HG03457 (cell line): ENCODE results near the gene DAPP1.
A peak's percentile ranks its signal among the peaks of the same experiment; 100 is the strongest.
"Not testable (repeated sequence)": the region's sequence is repeated elsewhere in the genome, so short reads cannot be mapped to it uniquely, and the experiment has no call there.

Experiments used
- ATAC-seq: cut with Tn5 transposase; IDR thresholded peaks from one replicate; pipeline ENCODE4 v1.9.1; 2021; ENCODE audit warnings: moderate number of reproducible peaks; ENCODE audit not compliant: unreplicated experiment

Gene DAPP1

GRCh38 chr4:99816545-99817308, at the start of gene DAPP1:
Gene DAPP1 (plus strand): TSS chr4:99816827. CDS start chr4:99816914, 87 bp downstream.
- peak; percentile 95 for ATAC-seq

GRCh38 chr4:99770842-99771241, 45.8 kb upstream of the DAPP1 start:
- ATAC-seq = not testable (repeated sequence)

GRCh38 chr4:99783940-99784339, 32.7 kb upstream of the DAPP1 start:
- no peak for ATAC-seq

GRCh38 chr4:99784842-99785241, 31.8 kb upstream of the DAPP1 start:
- ATAC-seq = no peak

GRCh38 chr4:99790796-99791617, 25.6 kb upstream of the DAPP1 start:
- ATAC-seq = no peak

- no peak for ATAC-seq
These were observed 16.2 kb upstream of the DAPP1 start for GRCh38 chr4:99800332-99801004.

DNA sequence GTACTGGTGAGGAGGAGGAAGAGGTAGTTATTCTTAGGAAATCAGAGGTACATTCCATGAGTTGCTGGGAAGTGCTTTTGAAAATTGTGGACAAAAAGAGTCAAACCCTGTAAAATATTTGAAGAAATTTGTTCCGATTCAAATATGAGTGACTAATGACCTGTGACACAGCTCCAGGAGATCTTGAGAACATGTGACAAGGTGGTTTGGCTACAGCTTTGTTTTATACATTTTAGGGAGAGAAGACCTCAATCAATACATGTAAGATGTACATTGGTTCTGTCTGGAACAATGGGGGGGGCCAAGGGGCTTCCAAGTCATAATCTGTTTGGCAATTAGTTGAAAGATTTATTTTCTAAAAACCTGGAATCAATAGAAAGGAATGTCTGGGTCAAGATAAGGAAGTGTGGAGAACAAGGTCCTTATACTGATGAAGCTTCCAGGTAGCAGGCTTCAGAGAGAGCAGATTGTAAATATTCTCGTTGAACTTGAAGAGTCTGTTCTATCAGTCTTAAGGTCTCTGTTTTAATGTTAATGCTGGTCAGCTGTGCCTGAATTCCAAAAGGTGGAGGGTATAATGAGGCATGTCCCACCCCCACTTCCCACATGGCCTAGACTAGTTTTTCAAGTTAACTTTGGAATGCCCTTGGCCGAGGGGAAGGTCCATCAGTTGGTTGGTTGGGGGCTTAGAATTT, 15.5 kb upstream of the DAPP1 start:
- no peak for ATAC-seq

GRCh38 chr4:99803566-99804101, 13.0 kb upstream of the DAPP1 start:
- no peak for ATAC-seq

DNA sequence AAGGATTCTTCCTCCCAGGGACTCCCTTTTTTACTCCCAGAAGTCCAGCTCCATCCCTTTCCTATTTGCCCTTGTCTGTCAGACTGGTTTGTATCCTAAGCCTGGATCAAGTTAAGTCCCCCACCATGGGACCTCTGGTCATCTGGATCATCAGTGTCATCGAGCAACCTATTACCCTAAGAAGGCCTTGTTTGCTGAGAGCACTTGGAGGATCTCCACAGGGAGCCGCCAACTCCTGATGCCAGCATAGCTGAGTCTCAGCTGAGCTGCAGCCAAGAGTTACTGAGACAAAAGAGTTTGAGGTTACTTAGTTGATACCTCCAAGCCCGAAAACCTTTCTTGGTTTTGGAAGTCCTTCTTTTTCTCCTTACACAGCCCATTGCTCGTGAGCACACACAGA, 10.1 kb upstream of the DAPP1 start:
- ATAC-seq = no peak

- ATAC-seq = no peak
These were observed 9.0 kb upstream of the DAPP1 start for GRCh38 chr4:99807666-99808065.

DNA sequence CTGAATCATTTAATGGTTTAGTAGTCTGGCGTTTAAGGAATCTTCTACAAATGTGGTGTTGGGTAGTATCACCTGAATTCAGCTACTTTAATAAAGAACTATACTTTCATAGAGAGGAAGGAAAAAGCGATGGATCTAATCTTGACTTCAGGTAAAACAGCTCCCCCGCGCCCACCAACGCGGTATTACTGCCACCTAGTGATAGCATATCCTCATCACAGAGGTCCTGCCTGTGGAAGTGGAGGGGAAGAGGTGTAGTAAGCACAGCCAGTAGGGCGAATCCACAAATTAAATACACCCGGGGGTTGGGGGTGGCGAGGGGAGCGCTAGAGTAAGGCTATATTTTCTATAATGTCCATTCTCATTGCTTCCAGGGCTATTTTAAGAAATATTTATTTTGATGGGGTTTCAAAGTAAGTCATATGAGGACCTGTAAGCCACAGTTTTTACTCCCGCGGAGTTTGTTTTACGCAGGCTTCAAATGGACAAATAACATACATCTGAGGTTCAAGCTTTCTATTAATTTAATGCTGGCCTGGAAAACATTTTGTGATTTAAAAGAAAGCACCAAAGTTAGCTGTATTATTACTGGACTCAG, 8.3 kb upstream of the DAPP1 start:
- ATAC-seq = peak; percentile 87

DNA sequence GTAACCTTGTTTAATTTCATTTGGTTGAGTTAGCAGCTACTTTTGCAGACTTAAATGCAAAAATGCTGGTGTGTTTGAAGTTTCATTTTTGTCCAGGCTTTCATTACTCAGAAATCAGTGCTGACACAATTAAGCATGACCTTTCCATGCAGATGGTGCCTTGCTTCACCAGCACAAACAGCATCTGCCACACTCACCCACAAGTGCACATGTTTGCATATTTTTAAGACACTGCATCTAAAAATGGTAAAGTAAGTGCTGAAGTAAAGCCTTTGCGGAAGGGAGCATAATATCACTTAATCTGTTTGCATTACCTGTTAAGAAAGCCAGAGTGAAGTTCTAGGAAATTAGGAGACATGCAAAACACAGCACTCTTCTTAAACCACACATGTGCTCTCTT, 7.3 kb upstream of the DAPP1 start:
- no peak for ATAC-seq

DNA sequence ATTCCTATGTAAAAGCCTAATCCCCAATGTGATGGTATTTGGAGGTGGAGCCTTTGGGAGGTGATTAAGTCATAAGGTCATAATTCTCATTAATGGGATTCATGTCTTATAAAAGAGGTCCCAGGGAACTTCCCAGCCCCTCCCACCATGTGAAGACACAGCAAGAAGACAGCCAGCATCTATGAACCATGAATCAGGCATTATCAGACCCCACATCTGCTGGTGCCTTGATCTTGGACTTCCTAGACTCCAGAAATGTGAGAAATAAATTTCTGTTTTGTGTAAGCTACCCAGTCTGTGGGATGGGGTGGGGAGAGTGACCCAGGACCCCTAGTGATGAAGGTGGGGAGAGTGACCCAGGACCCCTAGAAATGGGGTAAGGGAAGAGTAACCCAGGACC, 6.1 kb upstream of the DAPP1 start:
- no peak for ATAC-seq

- ATAC-seq = no peak
These were observed 5.5 kb upstream of the DAPP1 start for GRCh38 chr4:99811117-99811516.

DNA sequence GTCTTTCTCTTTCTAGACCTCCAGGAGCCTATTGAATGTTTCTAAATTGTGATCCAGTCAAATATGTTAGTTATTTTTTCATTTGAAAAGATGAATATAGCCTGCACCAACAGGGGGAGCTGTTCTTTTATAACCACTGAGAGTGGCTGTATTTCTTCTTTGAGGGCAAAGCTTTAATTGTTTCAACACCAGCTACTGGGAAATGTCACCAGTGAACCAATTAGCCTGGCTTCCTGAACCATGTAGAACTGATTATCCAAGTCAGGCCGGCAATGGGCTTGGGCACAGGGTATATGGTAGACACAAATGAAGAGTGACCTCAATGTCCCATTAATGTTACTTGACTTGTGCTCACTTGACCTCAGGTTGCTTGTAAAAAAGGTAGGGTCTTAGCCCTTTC, 4.8 kb upstream of the DAPP1 start:
- ATAC-seq = no peak

- no peak for ATAC-seq
These were observed 1.0 kb upstream of the DAPP1 start for GRCh38 chr4:99815597-99816011.

DNA sequence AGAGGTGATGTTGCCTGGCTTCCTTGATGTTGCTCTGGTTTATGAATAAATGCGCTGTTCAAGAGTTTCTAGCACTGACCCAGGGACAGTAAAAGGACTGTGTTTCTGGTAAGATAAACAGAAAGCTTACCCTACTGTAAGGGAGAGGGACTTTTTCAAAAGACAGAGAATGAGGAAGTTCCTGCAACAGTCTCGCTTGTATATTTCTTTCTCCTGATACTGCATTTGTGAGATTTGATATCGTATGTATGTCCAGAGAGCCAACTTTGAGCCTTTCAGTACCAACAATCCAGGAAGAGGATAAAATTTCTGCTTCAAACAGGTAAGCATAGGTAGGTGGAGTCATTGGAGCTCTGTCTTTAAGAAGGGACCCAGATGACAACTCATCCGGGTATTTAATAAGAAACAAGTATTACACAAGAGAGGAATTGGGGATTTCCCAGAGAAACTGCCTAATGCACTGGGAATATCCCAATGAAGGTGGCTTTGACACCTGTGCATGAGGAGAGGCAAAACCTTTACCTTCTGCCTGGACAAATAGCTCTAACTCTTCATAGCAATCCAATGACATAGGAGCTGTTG, 773 bp downstream of the DAPP1 start:
- no peak for ATAC-seq

GRCh38 chr4:99818661-99819060, 2.0 kb downstream of the DAPP1 start:
- no peak for ATAC-seq

DNA sequence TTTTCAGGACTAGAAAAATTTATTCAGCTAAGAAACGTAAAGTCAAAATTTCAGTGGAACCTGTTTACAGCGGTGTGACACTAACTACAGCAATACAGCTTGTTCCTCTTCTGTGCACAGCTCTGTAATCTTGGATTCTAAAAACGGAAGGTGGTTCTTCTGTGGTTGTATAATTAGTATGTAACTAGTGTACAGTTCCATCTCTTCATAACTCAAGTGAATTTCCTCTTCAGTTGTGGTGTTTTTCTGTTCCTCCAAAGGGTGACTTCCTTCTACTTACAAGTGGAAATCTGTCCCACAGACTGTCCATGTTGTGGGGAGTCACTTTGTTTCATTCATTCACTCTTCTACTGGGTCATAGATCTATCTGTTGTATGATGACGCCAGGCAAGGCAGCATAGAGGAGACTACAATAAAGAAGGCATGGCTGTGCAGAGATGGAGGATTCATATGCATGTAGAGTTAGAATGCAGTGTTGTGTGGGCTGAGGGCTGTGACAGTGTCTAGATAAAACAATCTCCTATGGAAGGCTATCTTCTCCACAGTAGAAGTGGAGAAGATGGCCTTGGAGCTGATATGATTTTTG, 5.4 kb downstream of the DAPP1 start:
- peak; percentile 82 for ATAC-seq

- ATAC-seq = no peak
These were observed 6.1 kb downstream of the DAPP1 start for GRCh38 chr4:99822734-99823133.
